Endothelial cell of umbilical vein (primary cell): ENCODE data around the gene RSRC1. TPM values are rescaled to one million over a fixed set of nuclear protein-coding genes. Genes with fewer than 3 reads are reported as not detected.
"Not testable (repeated sequence)": the region's sequence is repeated elsewhere in the genome, so short reads cannot be mapped to it uniquely, and the experiment has no call there.

Experiments used
- BruUV-seq: library from RNA; stranded (reverse); fragments of 400-500 nt; replicated peaks from 2 replicates; lab custom pipeline; 2021; lab: Mats Ljungman, UMichigan
- CTCF ChIA-PET: fragments of 300-600, 350-600 bp; sonication (Branson Sonifier 250); formaldehyde crosslinking; loops from one replicate; lab custom pipeline; 2021; ENCODE audit warnings: antibody characterized with exemption, inconsistent platforms; lab: Charles Lee
- POLR2A ChIA-PET: fragments of 300-600, 350-600 bp; sonication (Branson Sonifier 250); formaldehyde crosslinking; loops from one replicate; lab custom pipeline; 2021; ENCODE audit warnings: antibody characterized with exemption, inconsistent platforms; lab: Charles Lee
- DNase-seq: peaks from one replicate; pipeline ENCODE4 v3.0.0-alpha.2; 2011; ENCODE audit warnings: low read depth, low spot score
- FAIRE-seq: peaks from 2 replicates; lab custom pipeline; 2011; peaks lifted over from hg19 to GRCh38; lab: Jason Lieb, UNC
- H2AFZ ChIP-seq: 2 replicates; pipeline ENCODE4 v1.6.0; 2012; ENCODE audit warnings: low read depth, low read length, control low read depth, inconsistent platforms
- H3K27ac ChIP-seq: 2 replicates; pipeline ENCODE4 v1.5.1; 2011; ENCODE audit warnings: low read depth, mild to moderate bottlenecking, control low read depth, low read length, moderate library complexity; ENCODE audit not compliant: insufficient read depth
- H3K27me3 ChIP-seq, 2 experiments: 2 replicates each; pipeline versions ENCODE4 v1.6.0 to v1.6.1; 2011; ENCODE audit warnings: low read length in 2 of 2, mixed read lengths in 1 of 2; ENCODE audit not compliant: control insufficient read depth in 2 of 2, insufficient read depth in 2 of 2
- H3K36me3 ChIP-seq, 2 experiments: 2 replicates in 1 of 2; 3 replicates in 1 of 2; pipeline ENCODE4 v1.5.1; 2011; ENCODE audit warnings: low read length in 2 of 2, mild to moderate bottlenecking in 1 of 2, moderate library complexity in 1 of 2; ENCODE audit not compliant: control insufficient read depth in 2 of 2, insufficient read depth in 2 of 2; ENCODE audit errors: extremely low read depth in 1 of 2
- H3K4me1 ChIP-seq: 3 replicates; pipeline ENCODE4 v1.5.1; 2011; ENCODE audit warnings: mild to moderate bottlenecking, low read length; ENCODE audit not compliant: control insufficient read depth, insufficient read depth; ENCODE audit errors: extremely low read depth
- H3K4me2 ChIP-seq: 2 replicates; pipeline ENCODE4 v1.6.1; 2011; ENCODE audit warnings: low read length, control low read depth, mixed read lengths; ENCODE audit not compliant: insufficient read depth
- H3K4me3 ChIP-seq, 3 experiments: fragments of 200-600 bp in 1 of 3; sonication (generic), shearing (Covaris generic) in 1 of 3; replicated peaks in 1 of 3; 2 replicates each; pipeline ENCODE4 v1.5.1; 2011 to 2016; ENCODE audit warnings: control low read depth in 3 of 3, low read length in 3 of 3, mild to moderate bottlenecking in 2 of 3, inconsistent platforms in 1 of 3, low read depth in 1 of 3, moderate library complexity in 1 of 3; ENCODE audit not compliant: insufficient read depth in 1 of 3
- H3K79me2 ChIP-seq: 2 replicates; pipeline ENCODE4 v1.6.0; 2012; ENCODE audit warnings: low read length, inconsistent platforms; ENCODE audit not compliant: control insufficient read depth, insufficient read depth
- H3K9ac ChIP-seq: replicated peaks from 2 replicates; pipeline ENCODE3; 2011; ENCODE audit warnings: low read length, control low read depth; ENCODE audit not compliant: insufficient read depth; ENCODE audit errors: extremely low read depth
- H3K9me1 ChIP-seq: replicated peaks from 3 replicates; pipeline ENCODE4 v1.6.0; 2011; ENCODE audit warnings: mild to moderate bottlenecking, low read length; ENCODE audit not compliant: control insufficient read depth, insufficient read depth; ENCODE audit errors: extremely low read depth
- H3K9me3 ChIP-seq: replicated peaks from 2 replicates; pipeline ENCODE4 v1.5.1; 2012; ENCODE audit warnings: low read length, inconsistent platforms; ENCODE audit not compliant: control insufficient read depth, insufficient read depth
- H4K20me1 ChIP-seq: replicated peaks from 2 replicates; pipeline ENCODE3; 2011; ENCODE audit warnings: mild to moderate bottlenecking, low read length; ENCODE audit not compliant: control insufficient read depth, insufficient read depth; ENCODE audit errors: extremely low read depth
- EZH2 ChIP-seq: IDR thresholded peaks from 2 replicates; pipeline ENCODE4 v1.6.1; 2012; ENCODE audit warnings: borderline replicate concordance, low read depth, mild to moderate bottlenecking, moderate library complexity, low read length, inconsistent platforms; ENCODE audit not compliant: severe bottlenecking
- FOS ChIP-seq: IDR thresholded peaks from 2 replicates; pipeline ENCODE4 v1.6.1; 2011; ENCODE audit warnings: mild to moderate bottlenecking, low read length, moderate library complexity, borderline replicate concordance; ENCODE audit not compliant: insufficient read depth
- GATA2 ChIP-seq: IDR thresholded peaks from 2 replicates; pipeline ENCODE4 v1.7.0; 2011; ENCODE audit warnings: low read depth, mild to moderate bottlenecking, moderate library complexity, mixed read lengths, low read length; ENCODE audit not compliant: insufficient read length, insufficient read depth
- JUN ChIP-seq: IDR thresholded peaks from 2 replicates; pipeline ENCODE4 v1.6.1; 2011; ENCODE audit warnings: borderline replicate concordance, low read depth; ENCODE audit not compliant: insufficient read length, insufficient read depth
- MAX ChIP-seq: IDR thresholded peaks from 2 replicates; pipeline ENCODE4 v1.6.1; 2011; ENCODE audit not compliant: insufficient read depth, insufficient read length
- MYC ChIP-seq: IDR thresholded peaks from one replicate; pipeline ENCODE4 v1.6.1; 2011; ENCODE audit warnings: mild to moderate bottlenecking, low read depth, low read length
- POLR2A ChIP-seq: IDR thresholded peaks from 2 replicates; pipeline ENCODE4 v1.6.1; 2012; ENCODE audit warnings: low read depth, mild to moderate bottlenecking, control low read depth, low read length
- POLR2AphosphoS5 ChIP-seq: IDR thresholded peaks from 2 replicates; pipeline ENCODE4 v1.6.1; 2012; ENCODE audit warnings: low read depth, mild to moderate bottlenecking, control low read depth, low read length, moderate library complexity; ENCODE audit not compliant: insufficient read depth
- dilution Hi-C: fragments of 300-500 bp; cut with MboI; formaldehyde crosslinking; loops from one replicate; pipeline ENCODE4 v1.15.0; 2019; ENCODE audit warnings: low sequenced_read_pairs; ENCODE audit not compliant: extremely low pct_ligation_motif_present
- intact Hi-C: fragments of 100-400 bp; cut with micrococcal nuclease; formaldehyde crosslinking; loops from one replicate; pipeline ENCODE4 v1.10.0; 2022
- polyA plus RNA-seq, 4 experiments: library from polyadenylated mRNA; depleted of rRNA in 3 of 4; stranded (reverse) in 3 of 4; unstranded in 1 of 4; fragments of >200 nt; gene quantifications; 2 replicates each; pipeline versions ENCODE4 v1.2.1 to v1.2.3, GENCODE V29; 2011 to 2012; ENCODE audit warnings: missing spikeins in 1 of 4
- total RNA-seq: library from RNA; stranded (reverse); gene quantifications from 2 replicates; pipeline ENCODE4 v1.2.3, GENCODE V29; 2021
- TF ChIP-seq, protein P1 (sequence below), 2 donors: IDR thresholded peaks; 1 replicate in 1 of 2; 2 replicates in 1 of 2; pipeline ENCODE4 v1.5.1; 2011; ENCODE audit warnings: low read length in 2 of 2, mild to moderate bottlenecking in 2 of 2, moderate library complexity in 2 of 2, control low read depth in 1 of 2, inconsistent platforms in 1 of 2, low read depth in 1 of 2; ENCODE audit not compliant: insufficient read depth in 1 of 2; ENCODE audit errors: extremely low read depth in 1 of 2

RSRC1 gene
- total and polyA plus RNA-seq, 2 donors (not counting 3 experiments of a cell fraction or from before 2014, with no cell fraction given): 1.8 to 25.4 TPM

- dilution Hi-C loops: no loop called here
- intact Hi-C loops: no loop called here
- no TSS peak for BruUV-seq
These were observed 10.4 kb downstream of the RSRC1 start for GRCh38 chr3:158120330-158120729.

GRCh38 chr3:158121295-158121694 is 11.4 kb downstream of the RSRC1 start:
- dilution Hi-C loops: no loop called here
- Histone ChIP-seq H2AFZ (no peak overlapping the region), H3K27ac (no peak overlapping the region), H3K36me3 (no peaks in the 10 kb centered on the region), H3K4me1 (no peaks in the 10 kb centered on the region), H3K4me3 (no peak overlapping the region), H4K20me1 (no peaks in the 10 kb centered on the region), H3K9me1 (no peaks in the 10 kb centered on the region), H3K9ac (no peak overlapping the region), H3K27me3 (no peaks in the 10 kb centered on the region), H3K4me2 (no peak overlapping the region), H3K9me3 (no peaks in the 10 kb centered on the region), H3K79me2 (peaks cover 5% of the 10 kb centered on the region)
- ChIA-PET CTCF (interaction anchor here (1.4 kb wide), 1 partner anchor 11 kb away, joined by 4 read pairs; the partner anchor contains the start of gene RSRC1), POLR2A (no interaction called here)
- TF ChIP-seq GATA2 (no peak), POLR2A (no peak), POLR2AphosphoS5 (no peak), EZH2 (no peak), MYC (no peak), FOS (no peak), JUN (no peak), MAX (no peak)
- TF ChIP-seq, protein P1, sequence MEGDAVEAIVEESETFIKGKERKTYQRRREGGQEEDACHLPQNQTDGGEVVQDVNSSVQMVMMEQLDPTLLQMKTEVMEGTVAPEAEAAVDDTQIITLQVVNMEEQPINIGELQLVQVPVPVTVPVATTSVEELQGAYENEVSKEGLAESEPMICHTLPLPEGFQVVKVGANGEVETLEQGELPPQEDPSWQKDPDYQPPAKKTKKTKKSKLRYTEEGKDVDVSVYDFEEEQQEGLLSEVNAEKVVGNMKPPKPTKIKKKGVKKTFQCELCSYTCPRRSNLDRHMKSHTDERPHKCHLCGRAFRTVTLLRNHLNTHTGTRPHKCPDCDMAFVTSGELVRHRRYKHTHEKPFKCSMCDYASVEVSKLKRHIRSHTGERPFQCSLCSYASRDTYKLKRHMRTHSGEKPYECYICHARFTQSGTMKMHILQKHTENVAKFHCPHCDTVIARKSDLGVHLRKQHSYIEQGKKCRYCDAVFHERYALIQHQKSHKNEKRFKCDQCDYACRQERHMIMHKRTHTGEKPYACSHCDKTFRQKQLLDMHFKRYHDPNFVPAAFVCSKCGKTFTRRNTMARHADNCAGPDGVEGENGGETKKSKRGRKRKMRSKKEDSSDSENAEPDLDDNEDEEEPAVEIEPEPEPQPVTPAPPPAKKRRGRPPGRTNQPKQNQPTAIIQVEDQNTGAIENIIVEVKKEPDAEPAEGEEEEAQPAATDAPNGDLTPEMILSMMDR (IDR thresholded peaks at IDR 0.05; ENCODE audit: extremely low read depth in 1 of 2, insufficient read depth in 1 of 2, low read depth in 1 of 2, low read length in 2 of 2): no peak
- intact Hi-C loops: no loop called here
- no peak for FAIRE-seq
- no peak for DNase-seq
- BruUV-seq: no TSS peak

More at GRCh38 chr3:158120330-158120729, 10.4 kb downstream of the RSRC1 start:
- Histone ChIP-seq H2AFZ (no peak overlapping the region), H3K27me3 (no peaks in the 10 kb centered on the region), H4K20me1 (no peaks in the 10 kb centered on the region), H3K4me1 (no peaks in the 10 kb centered on the region), H3K36me3 (no peaks in the 10 kb centered on the region), H3K9ac (no peak overlapping the region), H3K9me1 (no peaks in the 10 kb centered on the region), H3K4me3 (no peak overlapping the region), H3K4me2 (no peak overlapping the region), H3K79me2 (peaks cover 5% of the 10 kb centered on the region), H3K9me3 (no peaks in the 10 kb centered on the region), H3K27ac (no peak overlapping the region)
- POLR2A ChIA-PET: interaction anchor here (0.6 kb wide), 1 partner anchor 10 kb away, joined by 4 read pairs; no protein-coding TSS in a partner anchor
- DNase-seq: no peak
- no peak for FAIRE-seq
- TF ChIP-seq FOS: no peak
- TF ChIP-seq MAX: no peak
- TF ChIP-seq POLR2AphosphoS5: no peak
- CTCF ChIA-PET: no interaction called here

- H3K36me3 ChIP-seq, H3K9me3 ChIP-seq, CTCF ChIA-PET, H3K27me3 ChIP-seq, H3K27ac ChIP-seq, H3K4me1 ChIP-seq, H3K9ac ChIP-seq, H3K4me3 ChIP-seq, H3K4me2 ChIP-seq, FAIRE-seq, H2AFZ ChIP-seq, H3K79me2 ChIP-seq, dilution Hi-C loops, BruUV-seq, H3K9me1 ChIP-seq, H4K20me1 ChIP-seq, POLR2A ChIA-PET, DNase-seq, intact Hi-C loops: not testable (repeated sequence)
These were observed 12.8 kb downstream of the RSRC1 start for GRCh38 chr3:158122721-158123120.
